HG03280 (cell line): ENCODE measurements around the gene BMPR2.
"Not testable (repeated sequence)": the region's sequence is repeated elsewhere in the genome, so short reads cannot be mapped to it uniquely, and the experiment has no call there.

Experiments
- ATAC-seq: cut with Tn5 transposase; IDR thresholded peaks from one replicate; pipeline ENCODE4 v1.9.1; 2021; ENCODE audit warnings: mild to moderate bottlenecking, moderate library complexity; ENCODE audit not compliant: unreplicated experiment

Gene BMPR2

GRCh38 chr2:202444000-202444399 lies 67.9 kb downstream of the BMPR2 start:
- no peak for ATAC-seq

GRCh38 chr2:202449344-202449743 lies 73.2 kb downstream of the BMPR2 start:
- no peak for ATAC-seq

DNA sequence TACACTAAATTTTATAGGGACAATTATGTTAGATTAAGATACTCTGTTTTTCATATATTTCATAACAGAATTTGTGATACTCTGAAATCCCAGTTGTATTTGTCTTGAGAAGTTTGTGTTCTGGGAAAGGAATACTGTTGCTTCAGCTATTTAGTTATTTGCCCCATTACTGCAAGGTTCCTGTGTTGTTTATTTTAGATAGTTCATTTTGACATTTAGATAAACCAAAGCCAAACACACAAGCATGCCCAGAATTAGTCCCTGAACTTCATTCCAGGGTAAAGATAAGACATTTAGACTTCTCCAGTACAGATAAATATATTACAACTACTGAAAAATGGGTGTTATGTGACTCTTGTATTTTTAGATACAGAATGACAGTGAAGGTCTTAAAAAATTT lies 74.7 kb downstream of the BMPR2 start:
- no peak for ATAC-seq

- ATAC-seq: no peak
Measured at GRCh38 chr2:202452744-202453143, 76.6 kb downstream of the BMPR2 start.

DNA sequence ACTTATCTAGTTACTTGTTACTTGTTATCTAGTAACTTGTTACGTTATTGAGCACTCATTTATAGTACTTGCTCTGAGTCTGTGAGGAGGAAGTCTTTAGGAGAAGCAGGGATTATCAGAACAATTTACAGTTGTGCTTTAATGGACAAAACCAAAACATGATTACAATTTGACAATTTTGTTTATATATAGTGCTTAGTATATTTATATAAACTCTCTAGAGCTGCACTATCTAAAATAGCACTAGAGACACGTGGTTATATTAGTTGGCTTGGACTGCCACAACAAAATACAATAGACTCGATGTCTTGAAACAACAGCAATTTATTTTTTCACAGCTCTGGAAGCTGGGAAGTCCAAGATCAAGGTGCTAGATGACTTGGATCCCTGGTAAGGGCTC lies 78.4 kb downstream of the BMPR2 start:
- no peak for ATAC-seq

GRCh38 chr2:202455114-202455513 lies 79.0 kb downstream of the BMPR2 start:
- ATAC-seq: no peak

- ATAC-seq: no peak
Measured at GRCh38 chr2:202460119-202460518, 84.0 kb downstream of the BMPR2 start.

DNA sequence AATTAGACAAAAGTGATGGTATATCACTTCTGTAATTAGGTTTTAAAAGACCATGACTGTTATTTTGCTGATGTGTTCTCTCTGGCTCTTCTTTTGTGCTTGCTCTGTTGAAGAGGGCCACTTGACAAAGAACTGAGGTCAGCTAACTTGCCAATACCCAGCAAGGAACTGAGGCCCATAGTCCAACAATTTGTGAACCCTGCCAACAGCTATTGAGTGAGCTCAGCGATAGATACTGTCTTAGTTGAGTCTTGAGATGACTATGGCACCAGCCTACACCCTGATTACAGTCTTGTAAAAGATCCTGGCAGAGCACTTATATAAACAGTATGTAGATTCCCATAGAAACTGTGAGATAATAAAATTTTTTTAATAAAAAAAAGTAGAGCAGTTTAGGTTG lies 103.0 kb downstream of the BMPR2 start:
- ATAC-seq: no peak

DNA sequence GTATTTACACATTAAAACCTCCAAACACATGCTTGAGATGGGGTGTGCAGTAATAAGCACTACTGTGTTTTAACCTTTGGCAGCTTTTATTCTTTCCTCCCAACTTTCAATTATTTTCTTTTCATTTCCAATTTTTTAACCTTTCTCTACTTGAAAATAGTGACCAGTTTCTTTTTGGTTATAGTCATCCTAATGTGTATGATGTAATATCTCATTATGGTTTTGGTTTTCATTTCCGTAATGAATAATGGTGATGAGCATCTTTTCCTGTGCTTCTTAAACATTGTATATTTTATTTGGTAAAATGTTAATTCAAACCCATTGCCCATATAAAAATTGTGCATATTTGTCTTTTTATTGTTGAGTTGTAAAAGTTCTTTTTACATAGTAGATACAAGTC lies 103.5 kb downstream of the BMPR2 start:
- ATAC-seq: no peak

- no peak for ATAC-seq
Measured at GRCh38 chr2:202486351-202486750, 110.2 kb downstream of the BMPR2 start.

DNA sequence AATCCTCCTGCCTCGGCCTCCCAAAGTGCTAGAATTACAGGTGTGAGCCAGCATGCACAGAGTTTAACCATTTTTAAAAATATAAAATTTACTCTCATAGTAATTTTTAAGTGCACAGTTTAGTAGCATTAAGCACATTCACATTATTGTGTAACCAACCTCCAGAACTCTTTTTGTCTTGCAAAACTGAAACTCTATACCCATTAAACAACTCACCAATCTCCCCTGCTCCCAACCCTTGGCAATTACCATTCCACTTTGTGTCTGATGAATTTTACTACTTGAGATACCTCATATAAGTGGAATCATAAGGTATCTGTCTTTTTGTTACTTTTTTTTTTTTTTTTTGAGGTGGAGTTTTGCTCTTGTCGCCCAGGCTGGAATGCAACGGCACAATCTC lies 112.5 kb downstream of the BMPR2 start:
- ATAC-seq: no peak

GRCh38 chr2:202490479-202490878 lies 114.4 kb downstream of the BMPR2 start:
- ATAC-seq: no peak

GRCh38 chr2:202491514-202491913 lies 115.4 kb downstream of the BMPR2 start:
- ATAC-seq: no peak

- ATAC-seq: no peak
Measured at GRCh38 chr2:202494300-202495229, 118.4 kb downstream of the BMPR2 start.

DNA sequence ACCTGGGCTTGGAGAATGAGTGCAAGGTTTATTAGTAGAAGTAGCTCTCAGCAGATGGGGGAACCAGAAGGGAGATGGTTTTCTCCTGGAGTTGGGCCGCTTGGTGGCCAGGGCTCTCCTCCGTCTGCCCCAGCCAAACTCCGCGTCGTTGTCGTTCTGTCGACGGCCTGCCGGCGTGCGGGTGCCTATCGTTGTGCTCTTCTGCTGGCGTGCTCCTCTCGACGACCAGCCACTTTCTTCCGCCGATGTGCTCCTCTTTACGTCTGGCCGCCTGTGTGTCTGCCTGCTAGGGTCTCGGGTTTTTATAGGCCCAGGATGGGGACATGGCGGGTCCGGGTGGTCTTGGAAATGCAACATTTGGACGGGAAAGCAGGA lies 119.1 kb downstream of the BMPR2 start:
- ATAC-seq: no peak

- not testable (repeated sequence) for ATAC-seq
Measured at GRCh38 chr2:202496835-202497472, 120.8 kb downstream of the BMPR2 start.

DNA sequence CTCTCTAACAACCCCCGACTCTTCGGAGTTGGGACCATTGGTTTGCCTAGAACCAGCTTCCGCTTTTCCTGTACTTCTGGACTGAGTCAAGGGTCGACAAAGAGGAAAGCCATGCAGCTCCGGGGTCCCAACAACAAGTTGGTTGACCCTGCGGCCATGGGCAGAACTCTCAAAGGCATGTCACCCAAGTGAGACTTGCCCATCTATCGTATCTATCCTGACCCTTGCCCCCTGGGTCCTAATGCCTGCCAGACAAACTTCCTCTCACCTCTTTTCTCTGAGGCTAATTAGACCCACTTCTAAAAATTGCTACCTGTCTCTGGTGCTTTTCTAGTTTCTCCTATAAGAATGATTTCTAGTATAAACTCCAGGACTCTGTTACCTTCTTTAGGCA lies 121.3 kb downstream of the BMPR2 start:
- not testable (repeated sequence) for ATAC-seq

DNA sequence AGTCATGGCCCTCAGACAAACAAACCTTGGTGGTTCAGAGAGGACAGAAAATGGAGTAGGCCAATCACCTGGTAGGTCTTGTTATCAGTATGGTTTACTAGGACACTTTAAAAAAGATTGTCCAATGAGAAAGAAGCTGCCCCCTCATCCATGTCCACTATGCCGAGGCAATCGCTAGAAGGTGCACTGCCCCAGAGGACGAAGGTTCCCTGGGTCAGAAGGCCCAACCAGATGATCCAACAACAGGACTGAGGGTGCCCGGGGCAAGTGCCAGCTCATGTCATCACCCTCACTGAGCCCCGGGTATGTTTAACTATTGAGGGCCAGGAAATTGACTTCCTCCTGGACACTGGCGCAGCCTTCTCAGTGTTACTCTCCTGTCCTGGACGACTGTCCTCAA lies 123.7 kb downstream of the BMPR2 start:
- not testable (repeated sequence) for ATAC-seq

DNA sequence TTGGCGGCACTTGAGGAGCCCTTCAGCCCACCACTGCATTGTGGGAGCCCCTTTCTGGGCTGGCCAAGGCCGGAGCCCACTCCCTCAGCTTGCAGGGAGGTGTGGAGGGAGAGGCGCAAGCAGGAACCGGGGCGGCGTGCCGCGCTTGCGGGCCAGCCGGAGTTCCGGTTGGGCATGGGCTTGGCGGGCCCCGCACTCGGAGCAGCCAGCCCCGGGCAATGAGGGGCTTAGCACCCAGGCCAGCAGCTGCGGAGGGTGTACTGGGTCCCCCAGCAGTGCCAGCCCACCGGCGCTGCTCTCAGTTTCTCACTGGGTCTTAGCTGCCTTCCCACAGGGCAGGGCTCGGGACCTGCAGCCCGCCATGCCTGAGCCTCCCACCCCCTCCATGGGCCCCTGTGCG lies 127.1 kb downstream of the BMPR2 start:
- ATAC-seq: not testable (repeated sequence)

DNA sequence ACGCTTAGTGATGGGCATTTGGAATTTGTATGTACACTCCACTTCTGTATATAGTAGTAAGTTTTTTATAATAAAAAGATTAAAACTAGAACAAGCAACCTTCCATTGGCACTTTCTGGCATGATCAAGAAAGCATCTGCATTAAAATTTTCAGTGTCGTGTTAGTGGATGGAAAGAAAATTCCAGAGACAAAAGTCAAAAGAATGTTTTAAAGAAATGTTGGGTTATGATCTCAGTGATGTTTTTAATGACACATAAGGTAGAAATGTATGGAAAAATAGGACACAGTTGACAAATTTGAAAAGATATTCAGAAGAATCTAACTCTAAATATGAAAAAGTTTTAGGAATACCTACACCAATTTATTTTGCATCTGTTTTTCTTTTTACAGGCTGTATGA lies 132.6 kb downstream of the BMPR2 start:
- no peak for ATAC-seq

- no peak for ATAC-seq
Measured at GRCh38 chr2:202510911-202511310, 134.8 kb downstream of the BMPR2 start.

GRCh38 chr2:202512176-202512575 lies 136.0 kb downstream of the BMPR2 start:
- ATAC-seq: no peak
